Osteocyte (in vitro differentiated cells): Measurements from ENCODE around the gene KCNJ16. TPM values are rescaled to one million over a fixed set of nuclear protein-coding genes. Genes with fewer than 3 reads are reported as not detected.

Experiments used
- DNase-seq: peaks from one replicate; pipeline ENCODE4 v3.0.0; 2021; ENCODE audit warnings: mixed read lengths; ENCODE audit not compliant: unreplicated experiment; ENCODE audit errors: extremely low spot score
- H3K27ac Mint-ChIP-seq: one replicate; pipeline ENCODE4 v1.8.0; 2021; ENCODE audit warnings: mild to moderate bottlenecking, mixed read lengths; ENCODE audit not compliant: unreplicated experiment
- H3K27me3 Mint-ChIP-seq: one replicate; pipeline ENCODE4 v1.8.0; 2021; ENCODE audit warnings: mixed read lengths; ENCODE audit not compliant: unreplicated experiment
- H3K36me3 Mint-ChIP-seq: one replicate; pipeline ENCODE4 v1.8.0; 2021; ENCODE audit warnings: mixed read lengths; ENCODE audit not compliant: unreplicated experiment
- H3K4me1 Mint-ChIP-seq: one replicate; pipeline ENCODE4 v1.8.0; 2021; ENCODE audit warnings: mixed read lengths; ENCODE audit not compliant: unreplicated experiment
- H3K4me3 Mint-ChIP-seq: one replicate; pipeline ENCODE4 v1.8.0; 2021; ENCODE audit warnings: mild to moderate bottlenecking, moderate library complexity, mixed read lengths; ENCODE audit not compliant: unreplicated experiment
- H3K9me3 Mint-ChIP-seq: one replicate; pipeline ENCODE4 v1.8.0; 2021; ENCODE audit warnings: mixed read lengths; ENCODE audit not compliant: unreplicated experiment
- total RNA-seq: library from RNA; stranded (reverse); gene quantifications from 2 replicates; pipeline ENCODE4 v1.2.1, GENCODE V29; 2021
- TF ChIP-seq, protein P1 (sequence below): fragments of 200-600 bp; sonication (generic); IDR thresholded peaks from 2 replicates; pipeline ENCODE4 v1.5.0; 2021; ENCODE audit warnings: antibody characterized with exemption, mild to moderate bottlenecking, moderate library complexity

Gene KCNJ16
- total RNA-seq, 1 donor from 2014 or later: not detected

DNA sequence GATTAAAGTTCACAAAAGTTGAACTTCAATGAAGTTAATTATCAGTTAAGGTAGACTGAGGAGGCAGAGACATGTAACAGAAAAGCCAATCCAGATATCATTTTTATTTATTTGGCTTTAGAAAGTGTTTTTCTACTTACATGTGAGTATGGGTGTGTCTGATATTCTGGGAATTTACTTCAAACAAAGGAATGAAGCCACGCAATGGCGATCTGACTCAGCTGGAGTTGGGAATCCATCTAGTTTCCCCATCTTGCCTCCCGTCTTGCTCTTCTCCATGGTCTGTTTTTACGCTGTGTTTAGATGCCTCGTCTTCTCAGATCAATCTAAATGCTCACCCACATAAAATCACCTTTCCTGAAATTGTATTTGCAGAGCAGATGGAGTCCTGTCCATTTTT, 1.7 kb upstream of the KCNJ16 start:
- peaks cover 12% of the 10 kb centered on the region for H3K27me3 Mint-ChIP-seq
- H3K4me1 Mint-ChIP-seq: peaks cover 23% of the 10 kb centered on the region
- no peaks in the 10 kb centered on the region for H3K9me3 Mint-ChIP-seq
- no peak overlapping the region for H3K27ac Mint-ChIP-seq
- TF ChIP-seq, protein P1, sequence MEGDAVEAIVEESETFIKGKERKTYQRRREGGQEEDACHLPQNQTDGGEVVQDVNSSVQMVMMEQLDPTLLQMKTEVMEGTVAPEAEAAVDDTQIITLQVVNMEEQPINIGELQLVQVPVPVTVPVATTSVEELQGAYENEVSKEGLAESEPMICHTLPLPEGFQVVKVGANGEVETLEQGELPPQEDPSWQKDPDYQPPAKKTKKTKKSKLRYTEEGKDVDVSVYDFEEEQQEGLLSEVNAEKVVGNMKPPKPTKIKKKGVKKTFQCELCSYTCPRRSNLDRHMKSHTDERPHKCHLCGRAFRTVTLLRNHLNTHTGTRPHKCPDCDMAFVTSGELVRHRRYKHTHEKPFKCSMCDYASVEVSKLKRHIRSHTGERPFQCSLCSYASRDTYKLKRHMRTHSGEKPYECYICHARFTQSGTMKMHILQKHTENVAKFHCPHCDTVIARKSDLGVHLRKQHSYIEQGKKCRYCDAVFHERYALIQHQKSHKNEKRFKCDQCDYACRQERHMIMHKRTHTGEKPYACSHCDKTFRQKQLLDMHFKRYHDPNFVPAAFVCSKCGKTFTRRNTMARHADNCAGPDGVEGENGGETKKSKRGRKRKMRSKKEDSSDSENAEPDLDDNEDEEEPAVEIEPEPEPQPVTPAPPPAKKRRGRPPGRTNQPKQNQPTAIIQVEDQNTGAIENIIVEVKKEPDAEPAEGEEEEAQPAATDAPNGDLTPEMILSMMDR: no peak
- H3K36me3 Mint-ChIP-seq: no peaks in the 10 kb centered on the region
- no peak for DNase-seq
- H3K4me3 Mint-ChIP-seq: no peak overlapping the region

DNA sequence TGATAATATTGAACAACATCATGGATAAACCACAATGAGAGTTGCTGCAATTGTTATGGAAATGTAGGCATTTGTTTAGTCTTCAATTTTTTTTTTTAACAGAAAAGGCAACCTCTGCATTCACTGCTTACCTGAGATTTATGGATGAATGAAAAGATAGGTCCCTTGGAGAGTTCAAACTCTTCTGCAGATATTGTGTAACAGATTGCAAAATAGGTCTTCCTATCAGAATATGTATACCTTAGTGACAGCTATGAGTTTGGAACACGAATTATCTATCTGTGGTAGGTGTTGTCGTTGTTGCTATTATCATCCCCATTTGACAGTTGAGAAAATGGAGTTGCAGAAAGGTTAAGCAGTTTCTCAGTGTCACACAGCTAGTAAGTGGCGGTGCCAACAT, 1.2 kb upstream of the KCNJ16 start:
- no peak overlapping the region for H3K4me3 Mint-ChIP-seq
- DNase-seq: no peak
- peaks cover 23% of the 10 kb centered on the region for H3K4me1 Mint-ChIP-seq
- no peaks in the 10 kb centered on the region for H3K36me3 Mint-ChIP-seq
- peaks cover 9% of the 10 kb centered on the region for H3K27me3 Mint-ChIP-seq
- TF ChIP-seq, protein P1: no peak
- no peak overlapping the region for H3K27ac Mint-ChIP-seq
- no peaks in the 10 kb centered on the region for H3K9me3 Mint-ChIP-seq

DNA sequence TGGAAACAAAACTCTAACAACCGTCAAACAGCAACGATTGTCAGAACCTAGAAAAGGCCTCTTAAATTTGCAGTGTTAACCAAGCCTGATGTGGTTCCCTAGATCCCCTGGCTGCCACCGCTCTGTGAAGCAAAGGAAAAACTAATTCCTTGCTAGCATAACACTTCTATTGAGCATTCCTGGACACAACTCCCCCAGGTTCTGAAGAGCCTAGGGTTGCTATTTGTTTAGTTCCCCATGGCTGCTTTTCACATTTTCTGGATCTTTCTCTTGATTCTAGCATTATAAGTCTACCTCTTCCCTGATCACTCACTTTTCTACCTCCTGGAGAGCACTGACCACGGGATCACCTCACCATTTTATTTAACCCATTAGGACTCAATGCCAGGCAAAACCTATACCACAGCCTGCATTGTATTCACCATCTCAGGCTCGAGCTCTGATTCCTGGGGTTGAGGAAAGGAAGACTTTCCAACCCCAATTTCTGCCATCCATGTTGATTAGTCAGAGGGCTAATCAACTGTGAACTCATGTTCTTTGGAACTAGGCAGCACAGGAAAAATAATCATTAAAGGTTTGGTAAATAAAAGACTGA, 692 bp upstream of the KCNJ16 start:
- H3K4me3 Mint-ChIP-seq: no peak overlapping the region

DNA sequence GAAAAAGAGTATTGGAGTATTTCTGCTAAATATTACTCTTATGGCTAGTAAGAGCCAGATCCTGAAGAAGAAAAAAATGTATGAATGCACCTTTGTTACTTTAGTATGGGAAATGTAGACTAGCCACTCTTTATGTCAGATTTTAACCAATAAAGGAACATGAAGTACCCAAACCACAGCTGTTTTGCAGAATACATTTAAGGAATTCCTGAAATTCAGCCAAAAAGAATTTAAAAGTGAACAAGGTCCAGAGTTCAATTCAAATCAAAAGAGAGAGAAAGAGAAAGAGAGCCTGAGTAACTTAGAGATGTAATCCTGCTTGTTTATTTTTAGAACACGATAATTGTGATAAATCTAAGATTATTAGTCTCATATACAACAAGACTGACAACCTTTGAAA, 1.2 kb downstream of the KCNJ16 start:
- H3K27ac Mint-ChIP-seq: no peak overlapping the region
- TF ChIP-seq, protein P1: no peak
- DNase-seq: no peak
- no peak overlapping the region for H3K4me3 Mint-ChIP-seq
- no peaks in the 10 kb centered on the region for H3K36me3 Mint-ChIP-seq
- peaks cover 18% of the 10 kb centered on the region for H3K4me1 Mint-ChIP-seq
- H3K27me3 Mint-ChIP-seq: peaks cover 7% of the 10 kb centered on the region
- H3K9me3 Mint-ChIP-seq: no peaks in the 10 kb centered on the region

More for the DNA sequence above, 692 bp upstream of the KCNJ16 start:
- H3K9me3 Mint-ChIP-seq: no peaks in the 10 kb centered on the region
- no peak overlapping the region for H3K27ac Mint-ChIP-seq
- TF ChIP-seq, protein P1: no peak
- H3K36me3 Mint-ChIP-seq: no peaks in the 10 kb centered on the region
- no peak for DNase-seq
- H3K27me3 Mint-ChIP-seq: peaks cover 7% of the 10 kb centered on the region
- peaks cover 23% of the 10 kb centered on the region for H3K4me1 Mint-ChIP-seq

DNA sequence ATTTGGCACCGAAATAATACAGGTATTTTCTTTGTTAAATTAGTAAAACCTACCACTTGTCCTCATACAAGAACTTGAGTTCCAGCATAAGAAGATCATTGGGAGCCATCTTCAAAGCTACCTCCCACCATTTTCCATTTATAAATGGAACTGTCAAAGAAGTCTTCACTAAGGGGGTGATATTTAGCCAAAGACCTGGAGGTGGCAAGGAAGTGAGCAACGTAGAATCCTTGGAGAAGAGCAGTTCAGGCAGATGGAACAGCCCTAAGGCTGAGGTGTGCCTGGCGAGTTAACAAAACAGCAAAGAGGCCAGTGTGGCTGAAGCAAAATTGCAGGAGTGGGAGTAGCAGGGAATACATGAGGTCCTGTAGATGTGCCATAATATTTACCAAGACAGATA, 1.8 kb downstream of the KCNJ16 start:
- Mint-ChIP-seq H3K27ac (no peak overlapping the region), H3K27me3 (peaks cover 6% of the 10 kb centered on the region), H3K36me3 (no peaks in the 10 kb centered on the region), H3K4me1 (peaks cover 18% of the 10 kb centered on the region), H3K4me3 (no peak overlapping the region), H3K9me3 (no peaks in the 10 kb centered on the region)
- DNase-seq: no peak
- TF ChIP-seq, protein P1: no peak
